Measurements from ENCODE around the gene GPLD1.

DNA sequence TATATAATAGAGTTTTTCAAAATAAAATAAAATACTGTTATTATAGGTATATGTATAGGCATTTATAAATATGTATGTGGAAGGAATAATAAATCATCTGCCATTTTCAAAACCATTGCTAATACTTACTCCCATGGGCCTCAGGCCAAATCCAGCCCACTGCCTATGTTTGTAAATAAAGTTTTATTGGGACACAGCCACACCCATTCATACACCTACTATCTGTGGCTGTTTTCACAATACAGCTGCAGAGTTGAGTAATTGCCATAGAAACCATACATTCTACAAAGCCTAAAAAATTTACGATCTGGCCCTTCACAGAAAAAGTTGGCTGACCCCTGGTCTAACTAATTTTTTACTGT is 14.9 kb upstream of the GPLD1 start:
- TF ChIP-seq, protein P1, sequence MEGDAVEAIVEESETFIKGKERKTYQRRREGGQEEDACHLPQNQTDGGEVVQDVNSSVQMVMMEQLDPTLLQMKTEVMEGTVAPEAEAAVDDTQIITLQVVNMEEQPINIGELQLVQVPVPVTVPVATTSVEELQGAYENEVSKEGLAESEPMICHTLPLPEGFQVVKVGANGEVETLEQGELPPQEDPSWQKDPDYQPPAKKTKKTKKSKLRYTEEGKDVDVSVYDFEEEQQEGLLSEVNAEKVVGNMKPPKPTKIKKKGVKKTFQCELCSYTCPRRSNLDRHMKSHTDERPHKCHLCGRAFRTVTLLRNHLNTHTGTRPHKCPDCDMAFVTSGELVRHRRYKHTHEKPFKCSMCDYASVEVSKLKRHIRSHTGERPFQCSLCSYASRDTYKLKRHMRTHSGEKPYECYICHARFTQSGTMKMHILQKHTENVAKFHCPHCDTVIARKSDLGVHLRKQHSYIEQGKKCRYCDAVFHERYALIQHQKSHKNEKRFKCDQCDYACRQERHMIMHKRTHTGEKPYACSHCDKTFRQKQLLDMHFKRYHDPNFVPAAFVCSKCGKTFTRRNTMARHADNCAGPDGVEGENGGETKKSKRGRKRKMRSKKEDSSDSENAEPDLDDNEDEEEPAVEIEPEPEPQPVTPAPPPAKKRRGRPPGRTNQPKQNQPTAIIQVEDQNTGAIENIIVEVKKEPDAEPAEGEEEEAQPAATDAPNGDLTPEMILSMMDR (conservative IDR thresholded peaks at IDR 0.05; ENCODE audit: low read depth, low read length): no peak
- TF ChIP-seq EZH2 (IDR thresholded peaks at IDR 0.05; ENCODE audit: low read length, unreplicated experiment): no peak
